ENCODE results near the gene NKX3-2. TPM values are rescaled to one million over a fixed set of nuclear protein-coding genes. Genes with fewer than 3 reads are reported as not detected.

The NKX3-2 gene
- total and polyA plus RNA-seq, 10 of the 15 experiments (the other 5 are each of a cell fraction or from before 2014, with no cell fraction given), result not detected

DNA sequence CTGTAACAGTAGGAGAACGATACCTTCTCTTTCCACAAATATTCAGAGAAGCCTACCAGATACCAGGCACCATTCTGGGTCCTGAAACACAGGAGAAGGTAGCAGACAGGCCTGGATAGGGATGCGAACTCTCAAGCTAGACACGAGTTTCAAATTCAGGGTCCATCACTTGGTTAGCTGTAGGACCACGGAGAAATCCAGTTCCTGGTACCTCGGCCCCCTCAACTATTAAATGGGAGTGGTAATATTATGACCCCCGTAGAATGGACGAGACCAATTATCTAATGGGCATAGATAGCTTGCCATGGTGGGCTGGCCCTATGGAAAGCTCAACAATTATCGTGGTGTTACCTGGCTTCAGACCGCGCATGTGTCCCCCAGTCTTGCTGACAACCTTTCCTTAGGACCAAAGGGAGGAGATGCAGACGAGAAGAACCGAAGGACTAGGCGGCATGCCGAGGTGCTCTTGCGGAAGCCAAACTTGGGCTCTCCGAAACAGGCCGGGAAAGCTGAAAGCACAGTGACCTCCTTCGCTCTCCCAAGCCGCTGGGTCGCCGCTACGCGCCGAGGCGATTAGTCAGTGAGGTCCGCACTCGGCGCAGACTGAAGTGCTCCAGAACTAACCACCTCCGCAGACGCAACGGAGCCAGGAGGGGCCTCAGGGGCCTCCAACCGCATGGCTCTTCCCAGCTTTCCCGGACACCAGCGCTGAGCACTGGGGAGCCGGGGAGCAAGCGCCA is 19.6 kb downstream of the NKX3-2 start:
- no peaks in the 10 kb centered on the region for H3K36me3 ChIP-seq (ENCODE audit: control insufficient read depth in 2 of 2, insufficient read depth in 2 of 2, low read length in 1 of 2)
- intact Hi-C loops (cut with micrococcal nuclease; ENCODE audit: unreplicated experiment), result loop anchor here (5.0 kb wide), 1 partner anchor 597 kb away; no protein-coding TSS in a partner anchor
- no peak overlapping the region for H3K27ac ChIP-seq (ENCODE audit: control insufficient read depth, insufficient read depth)
- no peak for FAIRE-seq
- no peak for ATAC-seq
- no peak overlapping the region for H2AFZ ChIP-seq (ENCODE audit: control insufficient read depth, low read depth, low read length)
- H3K9me3 ChIP-seq (replicated peaks; ENCODE audit: control insufficient read depth, insufficient read depth, low read length), result peaks cover 10% of the 10 kb centered on the region
- SMC1A ChIA-PET (ENCODE audit: uncharacterized antibody, unreplicated experiment), result no interaction called here
- TF ChIP-seq FOXK2 (IDR thresholded peaks at IDR 0.05) (no peak), NFXL1 (IDR thresholded peaks at IDR 0.05; ENCODE audit: borderline replicate concordance) (no peak), RFX5 (IDR thresholded peaks at IDR 0.05; ENCODE audit: low read depth, low read length) (no peak), TARDBP (IDR thresholded peaks at IDR 0.05; ENCODE audit: borderline replicate concordance) (no peak)
- TF ChIP-seq, protein P1, sequence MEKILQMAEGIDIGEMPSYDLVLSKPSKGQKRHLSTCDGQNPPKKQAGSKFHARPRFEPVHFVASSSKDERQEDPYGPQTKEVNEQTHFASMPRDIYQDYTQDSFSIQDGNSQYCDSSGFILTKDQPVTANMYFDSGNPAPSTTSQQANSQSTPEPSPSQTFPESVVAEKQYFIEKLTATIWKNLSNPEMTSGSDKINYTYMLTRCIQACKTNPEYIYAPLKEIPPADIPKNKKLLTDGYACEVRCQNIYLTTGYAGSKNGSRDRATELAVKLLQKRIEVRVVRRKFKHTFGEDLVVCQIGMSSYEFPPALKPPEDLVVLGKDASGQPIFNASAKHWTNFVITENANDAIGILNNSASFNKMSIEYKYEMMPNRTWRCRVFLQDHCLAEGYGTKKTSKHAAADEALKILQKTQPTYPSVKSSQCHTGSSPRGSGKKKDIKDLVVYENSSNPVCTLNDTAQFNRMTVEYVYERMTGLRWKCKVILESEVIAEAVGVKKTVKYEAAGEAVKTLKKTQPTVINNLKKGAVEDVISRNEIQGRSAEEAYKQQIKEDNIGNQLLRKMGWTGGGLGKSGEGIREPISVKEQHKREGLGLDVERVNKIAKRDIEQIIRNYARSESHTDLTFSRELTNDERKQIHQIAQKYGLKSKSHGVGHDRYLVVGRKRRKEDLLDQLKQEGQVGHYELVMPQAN (conservative IDR thresholded peaks at IDR 0.05), result no peak
- no peak for DNase-seq (ENCODE audit: low read depth, low spot score)
- in situ Hi-C loops (cut with MboI), result loop anchor here (25.0 kb wide), 1 partner anchor 1762 kb away; no protein-coding TSS in a partner anchor
- H3K4me3 ChIP-seq, result no peak overlapping the region
- 71% methylated on average over 36 of the region's 36 CpGs for WGBS (ENCODE audit: insufficient coverage, insufficient replicate concordance, low lambda C conversion rate, missing lambda C conversion rate)
- RAD21 ChIA-PET (ENCODE audit: unreplicated experiment), result no interaction called here
- POLR2A ChIA-PET, result no interaction called here
- H3K27me3 ChIP-seq (replicated peaks in 1 of 2; ENCODE audit: control insufficient read depth in 2 of 2, insufficient read depth in 2 of 2, low read length in 1 of 2), result peaks cover 8 to 11% of the 10 kb centered on the region in 2 experiments
- no TSS peak for BruUV-seq (replicated peaks)
- no peaks in the 10 kb centered on the region for H4K20me1 ChIP-seq (ENCODE audit: control insufficient read depth, insufficient read depth)
- CTCF ChIA-PET, result interaction anchor here (0.7 kb wide), 1 partner anchor 22 kb away, joined by 3 read pairs; no protein-coding TSS in a partner anchor
- no peaks in the 10 kb centered on the region for H3K79me2 ChIP-seq (ENCODE audit: control insufficient read depth, insufficient read depth, low read length)
- H3K9ac ChIP-seq (ENCODE audit: control insufficient read depth, insufficient read depth, low read length), result no peak overlapping the region
- H3K4me2 ChIP-seq (ENCODE audit: control insufficient read depth, insufficient read depth), result no peak overlapping the region
- H3K4me1 ChIP-seq (ENCODE audit: control insufficient read depth, insufficient read depth, low read length), result peaks cover 14% of the 10 kb centered on the region
